Erythroblast (primary cell): Measurements from ENCODE around the gene UCN2.

Experiments
- GATA1 ChIP-seq: IDR thresholded peaks from 2 replicates; pipeline ENCODE4 v1.6.1; 2011; ENCODE audit warnings: low read depth, mild to moderate bottlenecking, control low read depth, low read length, moderate library complexity
- POLR2A ChIP-seq: IDR thresholded peaks from 2 replicates; pipeline ENCODE4 v1.6.1; 2011; ENCODE audit warnings: mild to moderate bottlenecking, low read length

DNA sequence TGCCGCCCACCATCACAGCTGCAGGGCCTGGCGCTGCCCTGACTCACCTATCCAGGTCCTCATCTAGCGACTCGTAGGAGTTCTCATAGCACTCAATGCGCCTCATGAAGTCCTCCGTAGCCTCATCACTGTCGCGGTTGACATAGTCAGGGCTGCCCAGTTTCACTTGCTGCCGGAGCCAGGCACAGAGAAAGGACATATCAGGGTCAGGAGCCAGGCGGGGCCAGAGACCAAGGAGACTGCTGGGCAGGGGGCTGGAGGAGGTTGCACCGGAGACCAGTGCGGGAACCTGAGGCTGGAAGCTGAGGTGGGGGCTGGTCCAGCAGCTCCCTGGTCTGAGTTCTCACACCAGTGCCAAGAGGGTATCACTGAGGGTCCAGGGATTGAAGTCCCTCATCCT is 25.1 kb downstream of the UCN2 start:
- TF ChIP-seq POLR2A = no peak
- no peak for TF ChIP-seq GATA1
